IMR-90 (cell line): ENCODE results near the gene SPATA24. TPM values are rescaled to one million over a fixed set of nuclear protein-coding genes. Genes with fewer than 3 reads are reported as not detected.

ENCODE experiments used
- ATAC-seq: fragments of 200-7000 bp; cut with Tn5 transposase; 2 replicates; pipeline ENCODE4 v1.9.1; 2020; ENCODE audit warnings: low read depth, mild to moderate bottlenecking, moderate library complexity
- BruUV-seq: library from RNA; stranded (reverse); fragments of 400-500 nt; replicated peaks from 2 replicates; lab custom pipeline; 2021; lab: Mats Ljungman, UMichigan
- CTCF ChIA-PET: fragments of 300-600 bp; formaldehyde crosslinking; extraction: SDS; loops from one replicate; lab custom pipeline; 2021; ENCODE audit warnings: antibody characterized with exemption; lab: Yijun Ruan, JAX
- POLR2A ChIA-PET: fragments of 300-600 bp; sonication (Branson Sonifier 250); formaldehyde crosslinking; loops from one replicate; lab custom pipeline; 2022; ENCODE audit warnings: antibody characterized with exemption; ENCODE audit not compliant: unreplicated experiment; lab: Charles Lee
- DNase-seq: peaks from one replicate; pipeline ENCODE4 v3.0.0; 2013
- H2AFZ ChIP-seq: replicated peaks from 2 replicates; pipeline ENCODE3; 2013; ENCODE audit warnings: low read length, mild to moderate bottlenecking; ENCODE audit not compliant: poor library complexity
- H2AK5ac ChIP-seq: 2 replicates; pipeline ENCODE4 v1.6.1; 2013; ENCODE audit warnings: low read depth, low read length, inconsistent platforms
- H2AK9ac ChIP-seq: replicated peaks from 2 replicates; pipeline ENCODE3; 2013; ENCODE audit warnings: mild to moderate bottlenecking, low read depth, low read length, moderate library complexity; ENCODE audit not compliant: poor library complexity
- H2BK120ac ChIP-seq: 2 replicates; pipeline ENCODE4 v1.6.1; 2013; ENCODE audit warnings: low read depth, low read length, inconsistent platforms
- H2BK15ac ChIP-seq: 3 replicates; pipeline ENCODE4 v1.6.1; 2013; ENCODE audit warnings: low read depth, low read length, inconsistent platforms
- H2BK20ac ChIP-seq: 2 replicates; pipeline ENCODE4 v1.6.1; 2013; ENCODE audit warnings: low read depth, mild to moderate bottlenecking, inconsistent platforms, low read length, moderate library complexity
- H2BK5ac ChIP-seq: 2 replicates; pipeline ENCODE4 v1.6.1; 2013; ENCODE audit warnings: mild to moderate bottlenecking, low read depth, low read length, inconsistent platforms; ENCODE audit not compliant: poor library complexity, severe bottlenecking
- H3K14ac ChIP-seq: replicated peaks from 2 replicates; pipeline ENCODE4 v1.6.1; 2013; ENCODE audit warnings: low read depth, low read length, inconsistent platforms
- H3K18ac ChIP-seq: 2 replicates; pipeline ENCODE4 v1.6.1; 2013; ENCODE audit warnings: low read depth, low read length, control low read depth
- H3K23ac ChIP-seq: 2 replicates; pipeline ENCODE4 v1.6.1; 2013; ENCODE audit warnings: low read depth, low read length, inconsistent platforms
- H3K27ac ChIP-seq: 2 replicates; pipeline ENCODE4 v1.5.1; 2013; ENCODE audit warnings: mild to moderate bottlenecking, control low read depth, low read length; ENCODE audit not compliant: insufficient read depth
- H3K27me3 ChIP-seq: 2 replicates; pipeline ENCODE4 v1.6.1; 2013; ENCODE audit warnings: low read length; ENCODE audit not compliant: control insufficient read depth, insufficient read depth
- H3K36me3 ChIP-seq: 2 replicates; pipeline ENCODE4 v1.6.1; 2013; ENCODE audit warnings: low read length, mixed read lengths; ENCODE audit not compliant: control insufficient read depth, insufficient read depth
- H3K4ac ChIP-seq: 2 replicates; pipeline ENCODE4 v1.6.1; 2013; ENCODE audit warnings: low read depth, low read length, inconsistent platforms
- H3K4me1 ChIP-seq: 2 replicates; pipeline ENCODE4 v1.6.1; 2013; ENCODE audit warnings: low read length, mixed read lengths; ENCODE audit not compliant: control insufficient read depth, insufficient read depth
- H3K4me2 ChIP-seq: 2 replicates; pipeline ENCODE4 v1.6.1; 2013; ENCODE audit warnings: low read depth, mild to moderate bottlenecking, control low read depth, low read length, moderate library complexity
- H3K4me3 ChIP-seq: 2 replicates; pipeline ENCODE4 v1.5.1; 2013; ENCODE audit warnings: low read depth, mild to moderate bottlenecking, control low read depth, low read length, moderate library complexity; ENCODE audit not compliant: insufficient read depth
- H3K56ac ChIP-seq: 2 replicates; pipeline ENCODE4 v1.6.1; 2013; ENCODE audit warnings: low read length, inconsistent platforms; ENCODE audit not compliant: insufficient read depth; ENCODE audit errors: extremely low read depth
- H3K79me1 ChIP-seq, 2 experiments: 2 replicates each; pipeline ENCODE4 v1.6.1; 2013; ENCODE audit warnings: low read length in 2 of 2, inconsistent platforms in 1 of 2, low read depth in 1 of 2
- H3K9ac ChIP-seq: 2 replicates; pipeline ENCODE4 v1.6.1; 2013; ENCODE audit warnings: low read depth, low read length, control low read depth
- H3K9me1 ChIP-seq: 2 replicates; pipeline ENCODE4 v1.6.1; 2013; ENCODE audit warnings: low read length, inconsistent platforms; ENCODE audit not compliant: insufficient read depth
- H3K9me3 ChIP-seq: 2 replicates; pipeline ENCODE4 v1.6.1; 2013; ENCODE audit warnings: low read length; ENCODE audit not compliant: control insufficient read depth, insufficient read depth
- H4K20me1 ChIP-seq: 2 replicates; pipeline ENCODE4 v1.6.1; 2013; ENCODE audit warnings: low read length, inconsistent platforms; ENCODE audit not compliant: insufficient read depth
- H4K5ac ChIP-seq: 2 replicates; pipeline ENCODE4 v1.6.1; 2013; ENCODE audit warnings: mild to moderate bottlenecking, low read depth, low read length, control low read depth
- H4K8ac ChIP-seq, 2 experiments: 2 replicates each; pipeline ENCODE4 v1.6.1; 2013; ENCODE audit warnings: low read depth in 2 of 2, low read length in 2 of 2, control low read depth in 1 of 2, inconsistent platforms in 1 of 2
- H4K91ac ChIP-seq: 2 replicates; pipeline ENCODE4 v1.6.1; 2013; ENCODE audit warnings: low read depth, low read length, inconsistent platforms; ENCODE audit not compliant: insufficient read depth
- BHLHE40 ChIP-seq: fragments of 150-350 bp; IDR thresholded peaks from 2 replicates; pipeline ENCODE4 v1.6.1; 2016; ENCODE audit warnings: mild to moderate bottlenecking, low read depth, low read length
- CEBPB ChIP-seq: IDR thresholded peaks from 2 replicates; pipeline ENCODE4 v1.6.1; 2012; ENCODE audit warnings: low read depth, low read length, improper control_type of control experiment
- FOS ChIP-seq: fragments of 150-350 bp; IDR thresholded peaks from 2 replicates; pipeline ENCODE4 v1.6.1; 2016; ENCODE audit warnings: low read depth, low read length
- MAFK ChIP-seq: IDR thresholded peaks from 2 replicates; pipeline ENCODE4 v1.6.1; 2012; ENCODE audit warnings: low read depth, low read length, improper control_type of control experiment
- MAZ ChIP-seq: IDR thresholded peaks from 2 replicates; pipeline ENCODE4 v1.6.1; 2012; ENCODE audit warnings: low read depth, mild to moderate bottlenecking, low read length, improper control_type of control experiment, moderate library complexity, borderline replicate concordance
- RFX5 ChIP-seq: IDR thresholded peaks from 2 replicates; pipeline ENCODE4 v1.8.0; 2012; ENCODE audit warnings: low read depth, mild to moderate bottlenecking, low read length, moderate library complexity
- whole genome bisulfite sequencing, 2 experiments: methylation state at CpG; one replicate each; pipeline versions ENCODE4 v1.1.5 to v1.1.7; 2013; ENCODE audit warnings: missing lambda C conversion rate in 2 of 2; ENCODE audit not compliant: insufficient read length in 1 of 2; ENCODE audit errors: extremely low coverage in 2 of 2; 5-methylcytosine and 5-hydroxymethylcytosine counted together
- dilution Hi-C: fragments of 300-500 bp; cut with HindIII; formaldehyde crosslinking; loops from one replicate; pipeline ENCODE4 v1.14.3; 2018; ENCODE audit warnings: low sequenced_read_pairs; ENCODE audit not compliant: unreplicated experiment
- in situ Hi-C: fragments of 300-500 bp; cut with MboI; formaldehyde crosslinking; loops from 3 replicates; pipeline ENCODE4 v1.14.3; 2019; ENCODE audit warnings: low sequenced_read_pairs, inconsistent platforms, mixed read lengths
- intact Hi-C: fragments of 100-400 bp; cut with micrococcal nuclease; formaldehyde crosslinking; loops from 2 replicates; pipeline ENCODE4 v1.10.0; 2022
- polyA plus RNA-seq, 3 experiments: library from polyadenylated mRNA; depleted of rRNA; stranded (reverse); fragments of >200 nt; gene quantifications; 2 replicates each; pipeline ENCODE4 v1.2.3, GENCODE V29; 2012; ENCODE audit warnings: low replicate concordance in 1 of 3
- total RNA-seq: library from RNA; depleted of rRNA; stranded (reverse); fragments of >200 nt; gene quantifications from 2 replicates; pipeline ENCODE4 v1.2.3, GENCODE V29; 2012
- TF ChIP-seq, protein P1 (sequence below): fragments of 150-350 bp; IDR thresholded peaks from 2 replicates; pipeline ENCODE4 v1.6.1; 2017; ENCODE audit warnings: mild to moderate bottlenecking, antibody characterized with exemption, low read length, low read depth
- TF ChIP-seq, protein P2 (sequence below): fragments of 150-350 bp; IDR thresholded peaks from 2 replicates; pipeline ENCODE4 v1.6.1; 2016; ENCODE audit warnings: low read depth, mild to moderate bottlenecking, low read length, moderate library complexity, borderline replicate concordance
- TF ChIP-seq, protein P3 (sequence below): conservative IDR thresholded peaks from 2 replicates; pipeline ENCODE4 v1.5.1; 2012; ENCODE audit warnings: mild to moderate bottlenecking, low read depth, low read length, improper control_type of control experiment

Gene SPATA24
- total and polyA plus RNA-seq, 2 of the 4 experiments (the other 2 are of a cell fraction), result 4.1 to 4.3 TPM

DNA sequence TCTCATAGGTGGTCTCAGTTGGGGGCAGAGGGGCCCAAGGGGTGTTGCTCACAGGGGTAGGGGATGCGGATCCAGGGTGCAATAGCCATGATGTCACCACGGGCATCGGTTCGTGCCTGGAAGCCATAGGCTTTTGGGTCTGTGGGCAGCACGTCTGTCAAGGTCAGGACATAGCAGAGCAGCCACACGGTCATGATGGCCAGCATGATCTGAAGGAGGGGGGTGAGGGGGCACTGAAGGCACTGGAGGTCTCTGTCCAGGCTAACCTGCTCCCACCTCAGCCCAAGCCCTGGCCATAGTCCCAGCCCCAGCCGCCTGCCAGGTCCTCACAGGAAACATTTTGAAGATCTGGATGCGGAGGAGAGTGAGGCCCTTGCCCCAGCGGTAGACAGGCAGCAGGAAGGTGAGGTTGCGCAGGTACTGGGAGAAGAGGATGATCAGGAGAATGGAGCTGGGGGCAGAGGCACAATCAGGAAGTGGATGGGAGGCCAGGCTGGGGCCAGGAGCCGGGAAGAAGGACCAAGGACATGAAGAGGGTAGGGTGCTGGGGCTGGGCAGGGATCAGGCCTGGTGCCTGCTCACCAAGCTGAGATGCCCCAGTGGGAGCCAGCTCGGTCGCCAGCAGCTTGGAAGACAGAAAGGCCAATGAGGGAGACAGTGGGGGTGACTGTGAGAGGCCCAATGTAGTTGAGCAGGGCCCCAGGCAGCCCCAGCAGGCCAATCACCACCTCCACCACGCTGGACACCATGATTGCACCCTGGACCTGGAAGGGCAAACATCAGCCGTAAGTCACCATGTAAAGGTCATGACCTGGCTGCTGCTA, 24.1 kb downstream of the SPATA24 start:
- no peak overlapping the region for H3K23ac ChIP-seq
- no peak overlapping the region for H3K4me2 ChIP-seq
- H3K36me3 ChIP-seq, result peaks cover 8% of the 10 kb centered on the region; the same call in 1 of the 2 replicates
- no peak overlapping the region for H3K4me3 ChIP-seq
- H3K9ac ChIP-seq, result no peak overlapping the region
- no peak overlapping the region for H2BK15ac ChIP-seq
- no peak for ATAC-seq
- no peak overlapping the region for H2BK5ac ChIP-seq
- H2AK9ac ChIP-seq, result no peak overlapping the region
- H2BK20ac ChIP-seq, result no peak overlapping the region
- TF ChIP-seq, protein P1, sequence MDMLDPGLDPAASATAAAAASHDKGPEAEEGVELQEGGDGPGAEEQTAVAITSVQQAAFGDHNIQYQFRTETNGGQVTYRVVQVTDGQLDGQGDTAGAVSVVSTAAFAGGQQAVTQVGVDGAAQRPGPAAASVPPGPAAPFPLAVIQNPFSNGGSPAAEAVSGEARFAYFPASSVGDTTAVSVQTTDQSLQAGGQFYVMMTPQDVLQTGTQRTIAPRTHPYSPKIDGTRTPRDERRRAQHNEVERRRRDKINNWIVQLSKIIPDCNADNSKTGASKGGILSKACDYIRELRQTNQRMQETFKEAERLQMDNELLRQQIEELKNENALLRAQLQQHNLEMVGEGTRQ, result no peak
- no peak for TF ChIP-seq BHLHE40
- TF ChIP-seq, protein P2, sequence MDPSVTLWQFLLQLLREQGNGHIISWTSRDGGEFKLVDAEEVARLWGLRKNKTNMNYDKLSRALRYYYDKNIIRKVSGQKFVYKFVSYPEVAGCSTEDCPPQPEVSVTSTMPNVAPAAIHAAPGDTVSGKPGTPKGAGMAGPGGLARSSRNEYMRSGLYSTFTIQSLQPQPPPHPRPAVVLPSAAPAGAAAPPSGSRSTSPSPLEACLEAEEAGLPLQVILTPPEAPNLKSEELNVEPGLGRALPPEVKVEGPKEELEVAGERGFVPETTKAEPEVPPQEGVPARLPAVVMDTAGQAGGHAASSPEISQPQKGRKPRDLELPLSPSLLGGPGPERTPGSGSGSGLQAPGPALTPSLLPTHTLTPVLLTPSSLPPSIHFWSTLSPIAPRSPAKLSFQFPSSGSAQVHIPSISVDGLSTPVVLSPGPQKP, result no peak
- no peak for TF ChIP-seq FOS
- TF ChIP-seq RFX5, result no peak
- TF ChIP-seq, protein P3, sequence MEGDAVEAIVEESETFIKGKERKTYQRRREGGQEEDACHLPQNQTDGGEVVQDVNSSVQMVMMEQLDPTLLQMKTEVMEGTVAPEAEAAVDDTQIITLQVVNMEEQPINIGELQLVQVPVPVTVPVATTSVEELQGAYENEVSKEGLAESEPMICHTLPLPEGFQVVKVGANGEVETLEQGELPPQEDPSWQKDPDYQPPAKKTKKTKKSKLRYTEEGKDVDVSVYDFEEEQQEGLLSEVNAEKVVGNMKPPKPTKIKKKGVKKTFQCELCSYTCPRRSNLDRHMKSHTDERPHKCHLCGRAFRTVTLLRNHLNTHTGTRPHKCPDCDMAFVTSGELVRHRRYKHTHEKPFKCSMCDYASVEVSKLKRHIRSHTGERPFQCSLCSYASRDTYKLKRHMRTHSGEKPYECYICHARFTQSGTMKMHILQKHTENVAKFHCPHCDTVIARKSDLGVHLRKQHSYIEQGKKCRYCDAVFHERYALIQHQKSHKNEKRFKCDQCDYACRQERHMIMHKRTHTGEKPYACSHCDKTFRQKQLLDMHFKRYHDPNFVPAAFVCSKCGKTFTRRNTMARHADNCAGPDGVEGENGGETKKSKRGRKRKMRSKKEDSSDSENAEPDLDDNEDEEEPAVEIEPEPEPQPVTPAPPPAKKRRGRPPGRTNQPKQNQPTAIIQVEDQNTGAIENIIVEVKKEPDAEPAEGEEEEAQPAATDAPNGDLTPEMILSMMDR, result no peak
- TF ChIP-seq MAZ, result no peak
- TF ChIP-seq CEBPB, result no peak
- TF ChIP-seq MAFK, result no peak
- dilution Hi-C loops (no loop called here), intact Hi-C loops (no loop called here), in situ Hi-C loops (no loop called here)
- no peak overlapping the region for H4K91ac ChIP-seq
- H3K14ac ChIP-seq, result no peak overlapping the region
- H3K27ac ChIP-seq, result no peak overlapping the region
- H3K9me1 ChIP-seq, result peaks cover 4% of the 10 kb centered on the region; the same call in 1 of the 2 replicates
- H2BK120ac ChIP-seq, result no peak overlapping the region
- no peaks in the 10 kb centered on the region for H4K20me1 ChIP-seq
- DNase-seq, result no peak
- no peak overlapping the region for H2AK5ac ChIP-seq
- ChIA-PET POLR2A (no interaction called here), CTCF (no interaction called here)
- WGBS, 2 experiments, result 93% methylated on average over 10 of the region's 15 CpGs; no CpG with 5 or more reads in 1 of the 2 experiments
- H3K18ac ChIP-seq, result no peak overlapping the region
- no peaks in the 10 kb centered on the region for H3K27me3 ChIP-seq
- H3K4ac ChIP-seq, result no peak overlapping the region
- H3K56ac ChIP-seq, result no peak overlapping the region
- H4K5ac ChIP-seq, result no peak overlapping the region
- H3K4me1 ChIP-seq, result peaks cover 3% of the 10 kb centered on the region; the same call in 1 of the 2 replicates
- no peaks in the 10 kb centered on the region for H3K9me3 ChIP-seq
- H4K8ac ChIP-seq, result no peak overlapping the region
- no peak overlapping the region for H2AFZ ChIP-seq
- H3K79me1 ChIP-seq, result no peaks in the 10 kb centered on the region
- BruUV-seq, result no TSS peak
